CD4-positive, alpha-beta T cell treated with Interleukin-10 for 1 hour (primary cell): ENCODE measurements around the gene L3MBTL3.
A peak's percentile ranks its signal among the peaks of the same experiment; 100 is the strongest.
"Not testable (repeated sequence)": the region's sequence is repeated elsewhere in the genome, so short reads cannot be mapped to it uniquely, and the experiment has no call there.

Experiments
- DNase-seq: peaks from one replicate; pipeline ENCODE4 v3.0.0-alpha.2; 2020

L3MBTL3 gene

GRCh38 chr6:130147111-130147510, 128.7 kb downstream of the L3MBTL3 start:
- no peak for DNase-seq

- peak; percentile 41 for DNase-seq
Observed at GRCh38 chr6:130148181-130148580, 129.8 kb downstream of the L3MBTL3 start.

DNA sequence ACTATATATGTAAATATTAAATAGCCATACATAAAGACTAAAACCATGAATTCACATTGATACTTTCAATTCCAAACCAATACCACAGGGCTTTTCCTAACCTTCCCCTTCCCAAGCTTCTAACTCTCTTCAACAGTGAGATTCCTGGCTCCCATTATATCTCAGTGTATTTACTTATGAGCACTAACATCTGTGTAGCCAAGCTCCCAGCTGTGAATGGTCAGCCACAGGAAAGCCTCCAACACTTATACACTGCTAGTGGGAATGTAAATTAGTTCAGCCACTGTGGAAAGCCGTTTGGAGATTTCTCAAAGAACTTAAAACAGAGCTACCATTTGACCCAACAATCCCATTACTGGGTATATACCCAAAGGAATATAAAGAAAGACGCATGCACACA, 130.6 kb downstream of the L3MBTL3 start:
- not testable (repeated sequence) for DNase-seq

- no peak for DNase-seq
Observed at GRCh38 chr6:130150906-130151305, 132.5 kb downstream of the L3MBTL3 start.

DNA sequence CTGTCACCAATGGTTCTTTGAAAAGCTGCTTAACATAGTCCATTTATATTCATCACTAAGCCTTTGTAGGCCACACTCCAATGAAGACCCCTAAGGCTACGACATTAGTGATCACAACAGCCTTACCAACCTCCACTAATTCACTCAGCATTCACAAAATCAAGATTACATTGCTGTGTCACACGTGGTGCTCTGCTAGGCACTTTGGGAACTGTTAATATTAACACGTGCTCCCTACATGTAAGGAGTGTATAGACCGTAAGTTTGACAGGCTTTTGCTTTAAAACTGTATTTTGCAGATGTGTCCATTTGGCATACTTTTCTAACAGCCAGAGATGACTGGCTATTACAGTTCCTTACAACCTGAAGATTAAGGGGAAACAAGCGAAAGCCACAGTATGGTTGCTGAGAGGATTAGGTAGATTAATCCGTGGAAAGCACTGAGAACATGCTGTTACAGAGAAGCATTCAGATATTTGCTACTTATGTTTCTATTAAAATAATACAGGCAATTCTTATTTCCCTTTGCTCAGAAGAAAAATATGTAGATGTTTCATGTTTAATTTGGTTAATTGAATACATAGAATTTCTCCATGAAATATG, 134.6 kb downstream of the L3MBTL3 start:
- DNase-seq, result no peak

DNA sequence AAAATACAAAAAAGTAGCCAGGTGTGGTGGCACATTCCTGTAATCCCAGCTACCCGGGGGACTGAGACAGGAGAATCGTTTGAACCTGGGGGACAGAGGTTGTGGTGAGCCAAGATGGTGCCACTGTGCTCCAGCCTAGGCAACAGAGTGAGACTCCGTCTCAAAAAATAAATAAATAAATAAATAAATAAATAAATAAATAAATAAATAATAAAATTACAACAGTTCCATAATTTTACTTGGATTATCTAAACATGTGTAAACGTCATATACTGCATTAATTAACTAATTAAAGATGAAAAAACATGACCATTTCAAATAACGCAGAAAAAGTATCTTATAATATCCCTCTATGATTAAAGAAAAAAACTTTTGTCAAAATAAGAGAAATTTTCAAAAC, 138.5 kb downstream of the L3MBTL3 start:
- DNase-seq, result no peak

GRCh38 chr6:130158056-130158455, 139.7 kb downstream of the L3MBTL3 start:
- no peak for DNase-seq

- no peak for DNase-seq
Observed at GRCh38 chr6:130158548-130158947, 140.2 kb downstream of the L3MBTL3 start.

DNA sequence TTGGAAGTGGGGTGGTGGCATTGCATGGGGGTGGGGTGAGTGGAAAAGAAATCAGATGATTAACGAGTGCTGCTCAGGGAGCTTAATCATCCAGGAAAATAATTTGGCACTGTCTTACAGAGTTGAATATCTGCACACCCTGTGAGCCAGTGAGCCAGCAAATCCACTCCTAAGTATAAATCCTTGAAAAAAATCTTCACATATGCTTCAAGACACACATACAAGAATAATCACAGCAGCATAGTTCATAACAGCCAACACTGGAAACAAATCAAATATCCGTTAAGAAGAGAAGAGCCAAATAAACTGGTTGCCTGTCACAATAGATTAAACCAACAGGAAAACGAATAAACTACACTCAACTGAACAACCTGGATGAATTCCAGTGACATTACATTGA, 141.6 kb downstream of the L3MBTL3 start:
- no peak for DNase-seq

- no peak for DNase-seq
Observed at GRCh38 chr6:130161683-130162404, 143.5 kb downstream of the L3MBTL3 start.

DNA sequence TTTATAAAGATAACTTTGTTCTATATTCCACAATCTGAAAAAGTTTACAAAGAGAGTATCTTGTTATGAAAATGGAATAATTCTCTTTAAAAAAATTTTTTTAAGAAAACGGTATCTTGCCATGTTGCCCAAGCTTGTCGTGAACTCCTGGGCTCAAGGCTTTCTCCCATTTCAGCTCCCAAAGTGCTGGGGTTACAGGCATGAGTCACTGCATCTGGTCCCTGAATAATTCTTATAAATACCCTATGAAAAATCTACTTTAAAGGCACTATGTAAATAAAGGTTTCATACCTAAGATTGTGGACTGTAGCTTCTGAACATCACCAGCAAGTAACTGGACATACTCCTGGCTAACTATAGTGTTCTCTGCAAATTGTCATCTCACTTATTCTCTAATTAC, 144.0 kb downstream of the L3MBTL3 start:
- DNase-seq, result no peak

DNA sequence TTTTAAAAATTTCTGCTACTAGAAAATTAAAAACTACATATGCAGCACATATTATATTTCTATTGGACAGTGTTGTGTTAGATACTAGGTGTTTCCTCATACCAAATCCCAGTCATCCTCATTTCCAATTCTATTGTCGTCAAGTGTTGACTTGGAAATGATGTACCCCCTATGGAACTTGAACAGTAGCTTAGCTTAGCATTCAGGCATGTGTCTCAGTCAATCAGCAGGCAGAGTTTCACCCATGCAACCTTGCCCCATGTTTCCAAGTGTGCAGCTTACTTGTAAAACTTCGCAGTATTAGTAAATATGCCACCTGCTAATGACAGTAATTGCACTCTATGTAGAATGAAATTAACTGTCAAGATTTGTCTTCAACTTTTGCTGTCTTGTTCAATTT, 144.9 kb downstream of the L3MBTL3 start:
- DNase-seq, result no peak

DNA sequence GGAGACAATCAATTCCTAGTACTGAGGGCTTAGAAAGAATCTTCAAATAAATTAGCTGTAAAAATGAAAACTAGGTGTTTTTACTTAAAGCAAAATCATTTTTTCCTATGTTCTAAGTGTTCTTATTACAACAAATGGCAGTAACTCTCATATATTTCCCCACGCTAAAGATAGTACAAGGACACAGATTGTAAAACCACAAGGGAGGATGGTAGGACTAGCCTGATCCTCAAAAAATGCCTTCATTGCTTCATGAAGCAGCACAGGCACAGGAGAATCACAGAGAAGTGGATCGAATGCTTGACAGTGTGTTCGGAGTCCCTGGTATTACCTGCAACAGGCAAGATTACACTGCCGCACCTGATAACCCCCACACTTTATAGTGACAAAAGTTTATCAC, 145.9 kb downstream of the L3MBTL3 start:
- no peak for DNase-seq

DNA sequence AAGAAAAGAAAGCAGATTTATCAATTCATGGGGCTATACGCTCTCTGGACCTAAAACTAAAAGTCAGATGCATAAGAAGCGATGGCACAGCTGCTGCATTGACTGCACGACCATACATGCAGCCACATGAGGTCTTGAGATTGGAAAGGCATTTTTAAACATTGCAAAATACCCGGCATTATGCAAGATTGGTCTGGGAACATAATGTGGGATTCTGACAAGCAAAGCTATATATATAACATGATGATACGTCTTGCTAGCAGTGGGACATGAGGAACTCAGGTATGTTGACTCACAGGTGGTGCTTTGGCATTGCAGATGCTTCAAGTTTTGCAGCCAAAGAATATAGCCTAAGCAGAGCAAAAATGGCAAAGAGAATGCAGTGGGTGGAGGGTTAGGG, 149.3 kb downstream of the L3MBTL3 start:
- DNase-seq, result no peak

DNA sequence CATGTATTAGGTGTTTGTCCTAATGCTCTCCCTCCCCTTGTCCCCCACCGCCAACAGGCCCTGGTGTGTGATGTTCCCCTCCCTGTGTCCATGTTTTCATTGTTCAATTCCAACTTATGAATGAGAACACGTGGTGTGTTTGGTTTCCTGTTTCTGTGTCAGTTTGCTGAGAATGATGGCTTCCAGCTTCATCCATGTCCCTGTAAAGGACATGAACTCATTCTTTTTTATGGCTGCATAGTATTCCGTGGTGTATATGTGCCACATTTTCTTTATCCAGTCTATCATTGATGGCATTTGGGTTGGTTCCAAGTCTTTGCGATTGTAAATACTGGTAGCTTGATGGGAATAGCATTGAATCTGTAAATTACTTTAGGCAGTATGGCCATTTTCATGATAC, 151.8 kb downstream of the L3MBTL3 start:
- not testable (repeated sequence) for DNase-seq

- not testable (repeated sequence) for DNase-seq
Observed at GRCh38 chr6:130173377-130174004, 155.1 kb downstream of the L3MBTL3 start.

DNA sequence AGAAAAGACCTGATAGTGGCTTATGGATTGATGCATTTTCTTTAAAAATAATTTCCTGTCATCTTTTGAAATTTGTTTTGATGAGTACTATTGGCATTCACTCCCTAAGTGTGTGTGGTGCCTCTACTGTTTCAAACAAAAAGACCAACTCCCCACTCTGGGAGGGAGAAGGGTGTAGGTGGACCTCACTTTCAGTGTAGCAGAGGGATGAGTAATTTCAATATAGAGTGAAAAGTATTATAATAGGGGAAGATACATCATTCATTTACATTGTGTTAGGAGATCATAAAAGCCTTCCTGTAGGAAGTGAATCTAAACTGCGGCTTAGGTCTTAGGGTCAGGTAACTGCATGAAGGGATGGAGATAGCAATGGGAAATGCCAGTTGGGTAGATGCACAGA, 158.0 kb downstream of the L3MBTL3 start:
- no peak for DNase-seq

- DNase-seq, result no peak
Observed at GRCh38 chr6:130178692-130179091, 160.3 kb downstream of the L3MBTL3 start.

DNA sequence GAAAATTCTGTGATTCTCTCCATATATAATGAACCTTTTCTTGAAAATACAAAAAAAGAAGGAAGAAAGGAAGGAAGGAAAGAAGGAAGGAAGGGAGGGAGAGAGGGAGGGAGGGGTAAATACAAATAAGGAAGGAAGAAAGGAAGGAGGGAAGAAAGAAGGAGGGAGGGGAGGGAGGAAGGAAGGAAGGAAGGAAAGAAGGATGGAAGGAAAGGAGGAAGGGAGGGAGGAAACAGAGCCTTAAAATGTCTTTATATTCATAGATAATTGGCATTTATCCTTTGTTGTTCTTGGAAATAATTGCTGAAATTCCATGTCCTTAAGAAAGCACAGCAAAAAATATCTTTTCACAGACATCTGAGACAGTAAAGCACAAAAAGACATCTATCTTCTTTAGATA, 164.1 kb downstream of the L3MBTL3 start:
- DNase-seq, result no peak

- peak; percentile 72 for DNase-seq
Observed at GRCh38 chr6:130183271-130184222, 165.2 kb downstream of the L3MBTL3 start.

GRCh38 chr6:130185658-130186057, 167.3 kb downstream of the L3MBTL3 start:
- DNase-seq, result no peak

DNA sequence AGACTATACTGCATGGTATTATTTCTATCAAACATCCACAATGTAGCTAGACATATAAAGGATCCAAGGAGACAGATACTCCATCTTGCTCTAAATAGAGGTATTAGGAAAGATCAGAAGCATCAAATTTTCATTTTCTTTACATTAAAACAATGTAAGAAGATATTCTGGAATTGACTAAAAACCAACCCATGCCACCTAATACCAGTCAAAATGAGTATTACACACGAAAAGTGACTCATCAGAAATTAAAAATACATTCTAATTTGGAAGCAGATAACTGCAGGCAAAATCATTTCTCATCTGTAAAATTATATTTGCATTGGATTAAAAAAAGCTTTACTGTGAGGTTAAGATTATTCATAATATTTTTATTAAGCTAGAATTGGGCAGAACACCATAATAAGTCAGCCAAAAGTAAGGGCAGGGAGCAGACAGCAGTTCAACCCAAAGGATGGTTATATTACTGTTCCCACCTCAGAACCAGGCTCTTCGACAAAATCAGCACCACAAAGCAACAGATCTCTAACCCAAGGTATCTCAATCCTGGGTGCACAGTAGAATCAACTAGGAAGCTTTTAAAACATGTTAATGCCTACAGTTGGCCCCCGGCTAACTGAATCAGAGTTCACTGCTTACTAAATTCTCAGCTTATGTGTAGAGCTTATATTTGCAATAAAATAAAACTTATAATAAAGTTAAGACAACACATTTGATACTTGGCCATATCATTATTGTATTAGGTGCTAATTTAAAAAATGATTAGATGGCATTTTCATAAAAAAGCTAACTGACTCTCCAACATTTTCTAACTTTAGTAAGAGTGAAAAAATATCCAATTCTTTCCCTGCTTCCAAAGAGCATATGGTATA, 169.2 kb downstream of the L3MBTL3 start:
- DNase-seq, result no peak
